DMS153 (cell line): ENCODE data around the gene NAP1L4.
"Not testable (repeated sequence)": the region's sequence is repeated elsewhere in the genome, so short reads cannot be mapped to it uniquely, and the experiment has no call there.

Experiments used
- DNase-seq: peaks from one replicate; lab custom pipeline; 2025; lab: John Stamatoyannopoulos, UW

NAP1L4 gene

DNA sequence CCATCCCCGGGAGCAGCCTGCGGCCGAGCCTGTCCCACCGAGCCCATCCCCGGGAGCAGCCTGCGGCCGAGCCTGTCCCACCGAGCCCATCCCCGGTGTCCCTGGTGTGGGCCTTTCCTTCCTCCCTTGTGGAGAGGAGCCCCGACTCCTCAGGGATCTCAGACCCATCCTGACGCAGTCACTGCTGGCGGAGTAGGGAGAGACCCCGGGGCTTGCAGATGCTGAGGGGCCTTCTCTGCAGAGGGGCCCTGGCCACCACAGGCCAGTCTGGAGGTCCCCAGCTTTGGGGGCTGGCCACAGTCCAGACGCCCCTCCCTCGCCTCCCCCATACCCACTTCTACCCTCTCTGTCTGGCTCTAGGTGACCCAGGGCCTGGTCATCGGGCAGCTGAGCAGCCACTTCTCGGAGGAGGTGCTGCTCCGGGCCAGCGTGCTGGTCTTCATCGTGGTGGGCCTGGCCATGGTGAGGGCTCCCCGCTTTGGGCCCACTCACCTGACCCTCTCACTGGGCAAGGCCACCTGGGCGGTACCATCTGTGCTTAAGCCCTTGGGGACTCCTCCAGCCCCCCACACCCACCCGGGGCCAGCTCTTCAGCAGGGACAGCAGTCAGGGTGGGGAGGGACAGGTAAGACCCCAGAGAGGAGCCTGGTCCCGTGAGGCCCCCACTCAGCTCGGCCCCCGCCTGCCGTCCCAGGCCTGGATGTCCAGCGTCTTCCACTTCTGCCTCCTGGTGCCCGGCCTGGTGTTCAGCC lies 70.2 kb downstream of the NAP1L4 start:
- no peak for DNase-seq

DNA sequence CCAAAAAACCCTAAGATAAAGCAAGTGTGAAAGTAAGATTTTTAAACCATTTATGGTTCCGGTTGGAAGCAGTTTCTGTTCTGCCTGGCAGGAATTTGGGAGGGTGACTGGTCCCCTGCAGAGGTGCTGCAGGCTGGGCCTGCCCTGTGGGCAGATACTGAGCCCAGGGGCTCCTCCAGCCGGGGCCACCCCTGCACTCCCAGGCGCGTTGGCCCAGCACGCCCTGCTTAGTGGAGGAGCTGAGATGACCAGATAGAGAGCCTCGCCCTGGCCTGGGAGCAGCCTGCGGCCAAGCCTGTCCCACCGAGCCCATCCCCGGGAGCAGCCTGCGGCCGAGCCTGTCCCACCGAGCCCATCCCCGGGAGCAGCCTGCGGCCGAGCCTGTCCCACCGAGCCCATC lies 70.9 kb downstream of the NAP1L4 start:
- DNase-seq: no peak

DNA sequence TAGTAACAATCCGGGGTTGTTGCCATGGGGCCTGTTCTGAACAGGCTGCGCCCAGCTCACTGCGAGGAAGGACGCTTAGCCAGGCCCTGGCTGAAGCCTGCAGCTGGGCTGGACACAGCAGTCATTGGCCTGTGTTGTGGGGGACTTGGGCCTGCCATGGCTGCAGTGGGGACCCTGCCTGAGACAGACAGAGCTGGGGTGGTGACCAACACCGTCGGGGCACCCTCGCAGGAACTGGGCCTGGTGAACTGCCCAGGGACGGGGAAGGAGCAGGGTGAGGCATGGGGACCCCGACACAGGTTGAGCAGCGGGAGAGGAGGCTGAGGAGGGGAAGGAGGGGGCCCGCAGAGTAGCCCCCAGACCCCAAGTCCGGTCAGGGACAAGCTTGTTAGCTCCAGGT lies 71.8 kb downstream of the NAP1L4 start:
- DNase-seq: no peak

DNA sequence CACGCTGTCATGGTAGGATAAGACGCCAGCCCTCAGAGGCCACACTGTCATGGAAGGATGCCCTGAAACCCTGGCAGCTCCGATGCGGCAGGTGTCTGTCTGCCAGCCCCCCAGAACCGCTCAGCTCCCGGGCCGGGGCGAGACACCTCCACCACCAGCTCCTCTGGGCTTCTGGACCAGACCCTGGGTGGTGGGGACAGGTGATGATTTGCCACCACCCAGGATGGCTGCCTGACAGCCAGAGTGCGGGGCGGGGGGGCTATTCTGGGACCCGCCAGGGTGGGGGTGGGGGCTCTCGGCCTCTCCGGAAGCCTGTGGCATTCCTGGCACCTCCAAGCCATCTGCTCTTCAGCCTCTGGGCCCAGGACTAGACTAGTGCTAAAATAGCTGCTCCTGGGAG lies 72.3 kb downstream of the NAP1L4 start:
- no peak for DNase-seq

DNA sequence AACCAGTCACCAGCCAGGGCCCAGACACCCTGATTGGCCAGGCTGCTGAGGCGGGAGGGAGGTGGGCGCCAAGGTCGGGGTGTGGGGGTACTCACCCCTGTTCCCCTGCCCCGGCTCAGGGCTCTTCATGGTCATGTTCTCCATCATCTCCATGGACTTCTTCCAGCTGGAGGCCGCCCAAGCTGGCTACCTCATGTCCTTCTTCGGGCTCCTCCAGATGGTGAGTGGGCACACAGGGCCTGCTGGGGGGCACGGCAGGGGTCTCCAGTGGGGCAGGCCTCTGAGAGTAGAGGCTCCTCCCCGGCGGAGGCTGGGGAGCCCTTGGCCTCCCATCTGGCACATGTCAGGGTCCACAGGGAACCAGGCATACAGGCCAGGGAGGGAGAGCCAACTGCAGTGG lies 72.9 kb downstream of the NAP1L4 start:
- no peak for DNase-seq

DNA sequence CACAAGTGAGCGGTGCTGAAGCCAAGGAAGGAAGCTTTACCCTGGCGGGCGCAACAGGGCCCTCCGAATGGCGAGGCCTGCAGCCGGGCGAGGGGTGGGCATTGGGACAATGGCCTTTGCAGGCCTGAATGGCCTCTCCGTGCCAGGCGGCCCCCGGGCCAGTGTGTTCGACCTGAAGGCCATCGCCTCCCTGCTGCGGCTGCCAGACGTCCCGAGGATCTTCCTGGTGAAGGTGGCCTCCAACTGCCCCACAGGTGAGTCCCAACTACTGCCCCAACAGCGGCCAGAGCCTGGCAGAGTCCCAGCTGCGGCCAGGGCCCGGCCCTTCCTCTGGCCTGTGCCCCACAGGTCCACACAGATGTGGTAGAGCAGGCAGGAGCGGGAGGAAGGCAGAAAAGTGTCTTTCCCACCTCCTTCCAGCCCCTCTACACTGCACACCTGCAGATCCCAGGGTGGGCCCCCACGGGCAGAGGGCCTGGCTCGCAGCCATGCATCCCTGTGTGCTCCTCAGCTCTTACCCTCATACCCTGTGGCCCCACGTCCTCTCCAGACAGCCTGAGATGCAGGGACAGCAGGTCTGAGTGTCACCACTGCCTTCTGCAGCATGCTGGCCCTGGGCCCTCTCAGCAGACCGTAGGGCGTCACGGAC lies 74.2 kb downstream of the NAP1L4 start:
- no peak for DNase-seq

DNA sequence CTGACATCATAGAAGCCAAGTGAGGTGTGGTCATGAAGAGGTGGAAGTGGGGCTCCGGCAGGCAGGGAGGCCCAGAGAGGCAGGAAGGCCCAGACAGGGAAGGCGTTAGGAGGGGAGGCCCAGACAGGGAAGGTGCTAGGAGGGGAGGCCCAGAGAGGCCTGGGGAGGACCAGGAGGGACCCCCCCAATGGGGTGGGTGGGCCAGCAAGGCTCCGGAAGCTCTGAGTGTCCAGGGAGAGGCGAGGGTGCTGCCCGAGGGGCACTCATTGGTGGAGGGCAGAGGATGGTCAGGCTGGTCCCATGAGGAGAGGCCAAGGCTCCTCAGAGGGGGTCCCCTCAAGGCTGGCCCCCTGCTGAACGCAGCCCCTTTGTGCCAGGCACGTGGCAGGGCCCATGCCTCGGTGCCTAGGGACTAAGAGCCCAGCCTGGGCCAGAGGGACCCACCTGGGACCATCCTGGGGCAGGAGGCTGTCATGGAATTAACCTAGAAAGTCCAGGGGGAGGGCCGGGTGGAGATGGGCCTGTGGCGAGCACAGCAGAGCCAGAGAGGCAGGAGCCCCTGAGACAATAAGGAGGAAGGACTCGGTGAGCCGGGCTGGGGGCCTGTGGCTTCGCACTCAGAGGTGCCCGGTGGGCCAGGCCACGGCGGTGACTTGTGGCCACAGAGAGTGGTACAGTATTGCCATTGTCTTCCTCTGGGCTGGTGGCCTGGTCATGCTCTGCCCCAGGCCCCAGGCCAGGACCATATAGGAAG lies 75.1 kb downstream of the NAP1L4 start:
- no peak for DNase-seq

DNA sequence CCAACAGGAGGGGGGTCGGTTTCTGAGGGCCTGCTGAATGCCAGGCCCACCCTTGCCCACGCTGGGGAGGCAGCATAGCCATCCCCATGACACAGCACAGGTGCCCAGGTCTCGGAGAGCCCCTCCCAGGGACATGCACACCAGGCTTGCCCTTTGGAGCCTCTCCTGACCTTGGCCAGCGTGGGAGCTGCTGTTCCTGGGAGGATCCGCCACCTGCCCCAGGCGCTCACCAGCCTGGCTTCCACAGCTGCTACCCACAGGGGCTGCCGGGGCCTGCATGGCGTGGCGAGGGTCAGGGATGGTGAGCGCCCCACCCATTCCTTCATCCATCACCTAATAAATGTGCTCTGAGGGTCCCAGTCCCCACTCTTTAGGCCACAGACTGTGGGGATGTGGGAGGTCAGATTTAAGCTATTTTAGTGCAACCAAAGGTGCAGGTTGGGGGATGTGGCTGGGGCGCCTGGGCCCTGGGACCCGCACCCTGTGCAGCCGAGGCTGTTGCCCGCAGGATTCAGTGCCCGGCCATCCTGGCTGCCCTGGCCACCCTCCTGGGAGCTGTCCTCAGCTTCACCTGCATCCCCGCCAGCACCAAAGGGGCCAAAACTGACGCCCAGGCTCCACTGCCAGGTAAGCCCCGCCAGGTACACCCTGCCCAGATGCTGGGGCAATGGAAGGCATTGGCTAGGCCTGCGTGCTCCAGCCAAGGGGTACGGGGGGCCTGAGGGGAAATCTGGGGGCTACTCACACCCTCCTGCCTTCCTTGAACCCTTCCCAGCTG lies 75.8 kb downstream of the NAP1L4 start:
- DNase-seq: no peak

DNA sequence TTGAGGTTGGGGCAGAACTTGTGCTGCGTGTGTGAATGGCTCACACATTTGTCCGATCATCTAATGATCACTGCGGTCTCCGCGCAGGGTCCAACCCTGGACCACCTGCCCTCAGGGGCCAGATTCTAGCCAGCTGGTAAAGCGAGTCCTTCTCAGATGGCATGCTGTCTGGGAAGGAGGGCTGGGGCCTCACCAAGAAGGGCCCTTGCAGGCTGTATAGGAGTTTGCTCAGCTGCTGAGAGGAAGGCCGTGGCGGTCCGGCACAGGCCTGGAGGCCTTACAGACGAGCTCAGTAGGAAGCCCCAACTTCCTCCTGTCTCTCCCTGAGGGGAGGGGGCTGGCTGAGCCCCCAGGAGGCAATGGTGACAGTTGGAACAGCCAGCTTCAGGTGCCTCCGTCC lies 76.7 kb downstream of the NAP1L4 start:
- DNase-seq: no peak

DNA sequence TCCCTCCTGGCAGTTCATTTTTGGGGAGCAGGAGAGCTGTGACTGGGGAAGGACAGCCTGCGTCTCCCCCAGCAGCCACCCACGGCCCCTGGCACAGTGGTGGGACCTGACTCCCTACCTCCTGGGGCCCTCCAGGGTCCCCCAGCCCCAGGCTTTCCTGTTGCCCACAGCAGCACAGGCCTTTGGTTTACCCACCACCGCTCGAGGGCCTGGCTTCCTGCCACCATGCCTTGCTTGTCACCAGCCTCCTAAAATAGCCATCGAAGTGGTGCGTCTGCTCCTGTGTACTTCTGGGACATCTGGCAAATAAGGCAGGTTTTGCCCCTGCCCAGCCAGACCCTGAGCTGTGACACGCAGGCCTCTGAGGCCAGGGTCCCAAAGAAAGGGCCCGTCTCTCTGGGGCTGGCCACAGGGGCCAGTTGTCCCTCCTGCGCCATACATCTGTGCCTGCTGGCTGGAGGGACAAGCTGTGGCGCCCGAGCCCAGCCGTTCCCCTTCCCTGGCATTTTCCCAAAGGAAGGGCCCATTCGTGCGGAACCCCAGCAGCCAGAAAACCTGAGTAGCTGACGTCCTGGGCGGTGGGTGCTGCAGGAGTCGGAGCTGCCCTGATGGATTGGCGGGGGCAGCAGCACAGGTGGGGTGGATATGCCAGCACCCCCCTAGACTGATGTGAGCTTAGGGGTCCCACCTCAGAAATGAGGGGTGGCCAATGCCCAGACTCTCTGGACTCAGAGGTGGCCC lies 77.5 kb downstream of the NAP1L4 start:
- peak; percentile 31 for DNase-seq

DNA sequence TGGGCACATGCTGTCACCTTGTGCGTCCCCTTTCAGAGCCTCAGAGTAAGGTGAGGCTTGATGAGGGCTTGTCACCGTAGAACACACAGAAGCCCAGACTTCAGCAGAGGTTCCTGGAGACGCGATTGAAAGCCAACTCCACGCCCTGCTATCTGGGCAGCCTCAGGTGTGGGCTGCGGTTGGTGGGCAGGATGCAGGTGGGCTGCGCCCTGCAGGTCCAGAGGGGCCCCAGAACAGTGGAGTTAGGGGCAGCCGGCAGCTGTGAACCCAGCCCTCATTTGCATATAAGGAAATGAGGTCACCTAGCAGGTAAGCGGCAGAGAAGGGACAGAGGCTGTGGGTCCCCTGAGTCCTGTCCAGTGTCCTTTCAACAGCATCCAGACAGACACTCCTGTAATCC lies 78.4 kb downstream of the NAP1L4 start:
- no peak for DNase-seq

DNA sequence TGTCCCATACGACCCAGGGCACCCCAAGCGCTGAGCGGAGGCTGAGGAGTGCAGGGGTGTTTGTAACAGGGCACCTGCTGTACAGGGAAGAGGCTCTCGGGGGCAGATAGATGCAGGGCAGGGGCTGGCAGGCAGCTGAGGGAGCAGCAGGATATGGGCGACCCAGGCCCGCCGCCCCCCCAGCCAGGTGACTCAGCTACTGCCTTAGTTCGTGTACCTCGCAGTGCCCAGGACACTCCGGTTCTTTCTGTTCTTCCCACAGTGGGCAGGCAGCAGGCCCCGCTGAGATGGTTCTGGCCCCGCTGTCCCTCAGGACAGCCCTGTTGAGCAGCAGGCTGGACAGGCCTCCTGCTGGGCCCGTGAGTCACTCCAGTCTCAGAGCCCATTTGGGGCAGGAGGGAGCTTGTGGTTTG lies 79.1 kb downstream of the NAP1L4 start:
- DNase-seq: no peak

DNA sequence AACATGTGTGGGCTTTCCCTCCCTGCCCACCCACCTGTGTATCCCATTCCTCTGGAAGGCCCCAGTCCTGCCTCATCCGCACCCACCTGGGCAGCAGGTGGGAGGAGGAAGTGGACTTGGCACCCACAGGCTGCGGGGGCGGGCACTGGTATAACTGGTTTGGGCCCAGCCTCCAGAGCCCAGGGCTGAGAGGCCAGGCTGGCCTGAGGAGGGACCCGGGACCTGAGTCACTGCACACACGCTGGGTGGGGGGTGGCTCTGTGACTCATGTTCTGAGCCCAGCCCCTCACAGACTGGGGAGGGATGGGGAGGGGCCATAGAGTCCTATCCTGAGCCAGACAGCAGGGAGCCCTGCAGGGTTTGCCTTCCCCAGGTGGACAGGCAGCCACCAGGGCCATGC lies 79.6 kb downstream of the NAP1L4 start:
- DNase-seq: no peak

DNA sequence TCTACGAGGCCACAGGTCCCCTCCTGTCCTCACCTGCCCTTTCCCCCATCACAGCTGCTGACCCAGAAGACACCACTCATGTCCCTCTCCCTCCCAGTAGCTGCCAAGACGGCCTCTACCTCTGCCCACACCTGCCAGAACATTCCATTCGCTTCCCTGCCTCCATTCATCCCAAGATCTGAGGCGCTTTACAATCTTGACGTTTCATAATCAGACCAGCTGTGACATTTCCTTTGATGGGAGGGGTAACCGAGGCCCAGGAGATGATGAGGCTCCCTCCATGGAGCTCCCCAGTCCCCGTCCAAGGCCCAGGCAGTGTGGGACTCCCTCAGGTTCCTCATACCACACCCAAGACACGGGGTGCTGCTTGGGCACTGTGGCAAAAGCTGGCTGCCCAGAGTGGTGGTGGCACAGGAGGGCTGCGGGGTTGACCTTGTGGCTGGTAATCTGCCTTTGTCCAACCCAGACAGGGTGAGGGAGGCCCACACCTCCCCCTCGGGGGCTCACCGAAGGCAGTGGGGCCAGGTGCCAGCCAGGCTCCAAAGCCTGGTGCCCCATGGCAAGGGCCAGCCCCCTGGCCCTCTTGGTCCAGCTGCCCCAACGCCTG lies 80.2 kb downstream of the NAP1L4 start:
- no peak for DNase-seq

DNA sequence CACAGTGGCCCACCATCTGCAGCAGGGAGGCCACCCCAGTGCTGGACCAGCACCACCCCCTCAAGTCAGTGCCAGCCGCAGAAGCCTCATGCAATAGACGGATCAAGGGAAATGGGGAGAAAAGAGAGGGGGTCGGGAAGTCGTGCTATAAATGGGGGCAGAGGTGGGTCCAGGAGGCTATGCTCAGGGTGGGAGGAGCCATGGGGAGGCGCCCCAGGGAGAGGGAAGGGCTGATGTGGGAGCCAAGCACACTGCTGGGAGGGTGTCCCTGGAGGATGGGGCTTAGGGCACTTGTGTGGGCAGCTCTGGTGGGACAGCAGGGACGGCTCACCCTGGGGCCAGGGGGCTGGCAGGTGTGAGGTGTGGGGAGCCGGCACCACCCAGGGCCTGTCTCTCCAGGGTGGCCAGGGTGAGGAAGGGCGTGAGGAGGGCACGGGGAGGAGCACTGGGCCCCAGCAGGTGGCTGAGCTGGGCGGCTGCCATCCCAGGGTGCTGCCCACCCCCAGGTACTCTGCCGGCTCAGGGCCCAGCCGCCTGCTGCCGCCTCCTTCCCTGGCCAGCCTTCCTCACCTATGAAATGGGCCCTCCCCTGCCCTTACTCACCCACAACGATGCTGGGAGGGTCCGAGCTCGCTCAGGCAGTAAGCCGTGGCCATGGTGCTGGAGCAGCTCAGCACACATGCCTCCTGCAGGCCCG lies 80.9 kb downstream of the NAP1L4 start:
- DNase-seq: no peak

DNA sequence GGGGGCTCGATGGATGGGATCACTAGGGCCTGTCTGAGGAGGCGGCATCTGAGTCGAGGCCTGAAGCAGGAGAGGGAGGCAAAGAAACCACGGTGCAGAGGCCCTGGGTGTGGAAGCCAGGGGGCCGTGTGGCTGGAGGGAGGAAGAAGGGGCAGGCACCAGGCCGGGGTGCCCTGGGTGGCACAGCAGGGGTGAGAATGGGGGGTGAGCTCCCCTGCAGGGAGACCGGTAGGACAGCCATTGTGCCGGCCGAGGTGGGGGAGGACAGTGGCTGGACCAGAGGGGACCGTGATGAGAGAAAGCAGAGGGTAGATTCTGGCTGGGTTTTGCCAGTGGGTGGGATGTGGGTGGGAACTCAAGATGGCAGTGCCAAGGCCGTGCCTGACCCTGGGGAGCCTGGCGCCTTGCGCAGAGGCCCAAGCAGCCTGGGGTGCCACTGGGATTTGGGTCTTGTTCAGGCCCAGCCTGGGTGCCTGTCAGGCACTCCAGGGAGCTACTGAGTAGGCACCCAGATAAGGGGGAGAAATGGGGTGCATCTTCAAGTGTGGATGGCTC lies 81.7 kb downstream of the NAP1L4 start:
- DNase-seq: no peak

DNA sequence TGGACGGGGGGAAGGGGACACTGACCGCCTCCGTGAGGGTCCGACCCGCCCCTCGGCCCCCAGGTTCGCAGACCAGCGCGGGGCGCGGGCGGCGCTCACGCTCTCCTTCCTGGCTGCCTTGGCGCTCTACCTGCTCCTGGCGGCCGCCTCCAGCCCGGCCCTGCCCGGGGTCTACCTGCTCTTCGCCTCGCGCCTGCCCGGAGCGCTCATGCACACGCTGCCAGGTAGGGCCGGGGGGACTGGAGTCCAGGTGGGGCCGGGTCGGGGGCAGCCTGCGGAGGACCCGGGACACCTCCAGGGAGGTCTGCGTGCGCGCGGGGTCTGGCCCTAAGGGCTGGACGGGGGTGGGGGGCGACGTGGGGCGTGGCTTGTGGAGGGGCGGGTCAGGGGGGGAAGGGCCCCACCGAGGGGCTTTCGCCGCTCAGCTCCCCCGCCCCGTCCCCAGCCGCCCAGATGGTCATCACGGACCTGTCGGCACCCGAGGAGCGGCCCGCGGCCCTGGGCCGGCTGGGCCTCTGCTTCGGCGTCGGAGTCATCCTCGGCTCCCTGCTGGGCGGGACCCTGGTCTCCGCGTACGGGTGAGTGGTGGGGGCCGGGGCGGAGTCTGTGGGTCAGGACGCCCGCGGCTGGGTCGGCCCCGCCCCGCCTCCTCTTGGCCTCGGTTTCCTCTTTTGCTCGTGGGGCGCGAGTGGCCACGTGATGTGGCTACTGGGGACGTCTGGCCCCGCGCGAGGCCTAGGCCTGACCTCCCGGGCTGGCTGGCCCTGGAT lies 82.8 kb downstream of the NAP1L4 start:
- DNase-seq: no peak

DNA sequence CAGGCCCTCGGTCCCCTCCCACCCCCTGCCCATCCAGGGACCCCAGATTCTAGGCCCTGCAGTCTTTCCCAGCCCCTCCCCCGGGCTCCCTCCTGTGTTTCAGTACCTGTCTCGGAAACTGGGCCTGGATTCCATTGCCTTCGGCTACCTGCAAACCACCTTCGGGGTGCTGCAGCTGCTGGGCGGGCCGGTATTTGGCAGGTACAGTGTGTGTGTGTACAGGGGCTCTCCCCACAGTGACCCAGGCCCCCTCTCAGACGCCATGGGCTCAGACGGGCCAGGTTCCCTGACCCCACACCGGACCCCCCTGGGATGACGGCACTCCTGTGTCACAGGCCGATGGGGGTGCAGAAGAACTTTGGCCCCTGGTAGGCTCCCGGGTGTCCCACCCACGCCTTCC lies 84.0 kb downstream of the NAP1L4 start:
- DNase-seq: no peak

DNA sequence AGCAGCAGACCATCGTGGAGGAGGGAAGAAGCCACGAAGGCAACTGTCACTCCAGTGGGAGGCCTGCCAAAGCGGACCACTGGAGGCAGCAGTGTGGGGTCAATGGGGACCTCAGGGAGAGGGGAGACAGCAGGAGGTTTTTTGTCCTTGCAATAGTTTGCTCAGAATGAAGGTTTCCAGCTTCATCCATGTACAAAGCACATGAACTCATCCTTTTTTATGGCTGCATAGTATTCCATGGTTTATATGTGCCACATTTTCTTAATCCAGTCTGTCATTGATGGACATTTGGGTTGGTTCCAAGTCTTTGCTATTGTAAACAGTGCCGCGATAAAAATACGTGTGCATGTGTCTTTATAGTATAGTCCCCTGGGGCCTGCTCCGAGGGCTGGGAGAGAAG lies 86.8 kb downstream of the NAP1L4 start:
- DNase-seq: not testable (repeated sequence)
